Measurements from ENCODE around the gene AK2.
"Not testable (repeated sequence)": the region's sequence is repeated elsewhere in the genome, so short reads cannot be mapped to it uniquely, and the experiment has no call there.

AK2 gene

GRCh38 chr1:33036526-33037503, at the start of gene AK2:
Gene AK2, minus strand, starts transcription at chr1:33036883. Its CDS starts 55 bp downstream, at chr1:33036828.
- DNase-seq: peak; percentile 94

GRCh38 chr1:33086384-33086850, 49.7 kb upstream of the AK2 start:
- no peak for DNase-seq

GRCh38 chr1:33085332-33085731, 48.6 kb upstream of the AK2 start:
- no peak for DNase-seq

GRCh38 chr1:33082575-33083108, 46.0 kb upstream of the AK2 start:
- no peak for DNase-seq

- DNase-seq: no peak
Measured at GRCh38 chr1:33081554-33082305, 45.0 kb upstream of the AK2 start.

GRCh38 chr1:33080885-33081553, 44.3 kb upstream of the AK2 start, which contains the start of gene AZIN2:
Gene AZIN2, plus strand, starts transcription at chr1:33081153. Its CDS starts 1,097 bp downstream, at chr1:33082250.
- peak; percentile 88 for DNase-seq

- DNase-seq: no peak
Measured at GRCh38 chr1:33080373-33080772, 43.7 kb upstream of the AK2 start.

- no peak for DNase-seq
Measured at GRCh38 chr1:33078030-33078591, 41.4 kb upstream of the AK2 start.

GRCh38 chr1:33074193-33074945, 37.7 kb upstream of the AK2 start:
- DNase-seq: no peak

- DNase-seq: no peak
Measured at GRCh38 chr1:33072707-33073106, 36.0 kb upstream of the AK2 start.

GRCh38 chr1:33070628-33071027, 33.9 kb upstream of the AK2 start:
- DNase-seq: no peak

- DNase-seq: not testable (repeated sequence)
Measured at GRCh38 chr1:33068108-33068507, 31.4 kb upstream of the AK2 start.

GRCh38 chr1:33066477-33066876, 29.8 kb upstream of the AK2 start:
- not testable (repeated sequence) for DNase-seq

GRCh38 chr1:33065301-33065700, 28.6 kb upstream of the AK2 start:
- no peak for DNase-seq

GRCh38 chr1:33064284-33064683, 27.6 kb upstream of the AK2 start:
- not testable (repeated sequence) for DNase-seq

GRCh38 chr1:33061834-33062233, 25.2 kb upstream of the AK2 start:
- DNase-seq: no peak

GRCh38 chr1:33060579-33061083, 23.9 kb upstream of the AK2 start:
- no peak for DNase-seq

GRCh38 chr1:33057095-33057494, 20.4 kb upstream of the AK2 start:
- DNase-seq: no peak

- DNase-seq: no peak
Measured at GRCh38 chr1:33056426-33056825, 19.7 kb upstream of the AK2 start.

GRCh38 chr1:33055210-33056008, 18.7 kb upstream of the AK2 start:
- DNase-seq: no peak
